ENCODE measurements around the gene FAM53B. TPM values are rescaled to one million over a fixed set of nuclear protein-coding genes. Genes with fewer than 3 reads are reported as not detected.

FAM53B gene
- total RNA-seq, 2 experiments from 2014 or later = 8.7 to 9.6 TPM

DNA sequence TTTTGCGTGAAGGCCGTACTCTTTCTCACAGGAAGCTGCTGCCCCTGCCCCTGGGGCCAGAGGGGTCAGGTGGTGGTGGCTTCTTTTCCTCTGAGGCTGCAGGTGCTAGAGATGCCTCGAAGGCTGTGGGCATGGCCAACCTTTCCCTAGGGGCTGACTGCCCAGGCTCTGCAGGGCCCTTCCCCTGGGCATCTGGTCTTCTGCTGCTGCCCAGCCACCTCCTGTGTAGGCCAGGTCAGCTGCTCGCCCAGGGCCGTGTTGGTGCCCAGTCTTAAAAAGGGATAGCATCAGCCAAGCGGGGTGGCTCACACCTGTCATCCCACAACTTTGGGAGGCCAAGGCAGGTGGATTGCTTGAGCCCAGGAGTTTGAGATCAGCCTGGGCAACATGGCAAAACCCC is 114.3 kb downstream of the FAM53B start:
- H3K36me3 Mint-ChIP-seq = peaks cover 14% of the 10 kb centered on the region
- no peak overlapping the region for H3K4me3 Mint-ChIP-seq
- DNase-seq = no peak
- peaks cover 6% of the 10 kb centered on the region for H3K9me3 Mint-ChIP-seq
- peaks cover 38% of the 10 kb centered on the region for H3K4me1 Mint-ChIP-seq
- H3K27ac Mint-ChIP-seq = no peak overlapping the region
- H3K27me3 Mint-ChIP-seq = no peaks in the 10 kb centered on the region

DNA sequence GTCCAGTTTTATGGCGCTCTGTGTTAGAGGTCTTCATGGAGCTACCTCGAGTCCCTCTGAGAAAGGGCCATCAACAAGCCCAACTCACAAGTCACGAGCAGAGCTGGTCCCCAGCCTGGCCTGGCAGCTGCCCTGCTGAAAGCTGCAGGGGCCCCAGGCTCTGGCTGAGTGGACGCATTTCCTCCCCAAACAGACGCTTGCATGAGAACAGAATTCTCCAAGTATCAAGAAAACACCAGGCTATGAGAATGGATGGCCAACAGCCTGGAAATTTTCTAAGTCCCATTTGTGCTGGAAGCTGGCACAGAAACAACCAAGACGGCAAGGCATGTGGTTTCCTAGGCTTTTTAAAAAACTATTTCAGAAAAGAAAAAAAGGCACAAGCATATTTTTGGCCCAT is 114.8 kb downstream of the FAM53B start:
- no peak overlapping the region for H3K27ac Mint-ChIP-seq
- H3K4me3 Mint-ChIP-seq = no peak overlapping the region
- no peak for DNase-seq
- no peaks in the 10 kb centered on the region for H3K27me3 Mint-ChIP-seq
- H3K36me3 Mint-ChIP-seq = peaks cover 11% of the 10 kb centered on the region
- peaks cover 3% of the 10 kb centered on the region for H3K9me3 Mint-ChIP-seq
- H3K4me1 Mint-ChIP-seq = peaks cover 36% of the 10 kb centered on the region

DNA sequence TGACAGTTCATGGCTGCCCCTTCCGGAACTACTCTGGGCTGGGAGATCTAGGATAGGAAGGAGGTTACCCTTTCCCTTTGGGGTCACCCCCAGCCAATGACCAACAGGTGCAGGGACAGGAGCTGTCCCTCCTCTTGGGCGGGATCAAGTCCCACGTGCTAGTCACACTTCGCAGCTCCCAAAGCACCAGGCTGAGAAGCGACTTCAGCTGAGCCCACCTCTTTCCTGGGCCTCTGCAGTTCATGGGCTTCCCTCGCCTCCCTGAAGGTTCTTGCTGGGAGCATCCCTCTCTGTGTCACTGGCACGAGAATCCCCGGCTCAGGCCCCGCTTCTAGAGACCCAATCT is 115.5 kb downstream of the FAM53B start:
- no peak overlapping the region for H3K4me3 Mint-ChIP-seq
- no peaks in the 10 kb centered on the region for H3K27me3 Mint-ChIP-seq
- peaks cover 35% of the 10 kb centered on the region for H3K4me1 Mint-ChIP-seq
- H3K36me3 Mint-ChIP-seq = peaks cover 4% of the 10 kb centered on the region
- no peak for DNase-seq
- H3K27ac Mint-ChIP-seq = no peak overlapping the region
- H3K9me3 Mint-ChIP-seq = no peaks in the 10 kb centered on the region

DNA sequence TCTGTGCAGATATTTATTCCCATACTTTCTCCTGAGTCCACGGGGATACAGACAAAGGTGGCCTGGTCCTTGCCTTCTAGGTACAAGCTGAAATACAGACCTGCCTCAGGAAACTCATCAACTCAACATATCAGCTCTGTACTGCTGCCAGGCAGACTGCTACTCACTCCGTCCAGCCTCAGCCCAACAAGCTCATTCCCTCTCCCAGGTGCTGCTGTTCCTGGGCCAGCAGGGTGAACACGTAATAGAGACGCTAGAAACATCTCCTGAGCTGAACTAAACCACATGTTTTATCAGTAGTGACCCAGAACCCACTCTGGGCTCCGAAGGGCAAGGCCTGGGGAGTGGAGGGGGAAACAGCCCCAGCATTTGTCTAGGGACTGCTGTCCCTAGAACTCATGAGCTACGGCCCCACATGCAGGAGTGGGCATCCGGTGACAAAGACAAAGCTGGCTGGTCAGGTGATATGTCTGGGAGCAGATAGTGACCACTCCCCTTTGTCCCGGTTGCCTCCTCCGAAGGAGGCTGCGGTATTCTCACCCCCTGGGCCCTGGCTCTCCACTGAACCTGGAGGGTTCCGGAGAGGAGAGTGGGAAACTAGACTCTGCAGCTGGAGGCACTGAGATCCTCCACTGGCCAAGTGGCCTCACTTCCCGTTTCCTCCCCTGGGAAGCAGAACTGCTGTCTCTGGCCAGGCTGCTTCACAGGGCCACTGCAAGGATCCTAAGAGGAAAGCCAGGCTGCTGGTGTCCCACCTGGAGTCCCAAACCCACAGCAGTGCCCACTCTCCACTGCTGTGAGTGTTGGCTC is 116.1 kb downstream of the FAM53B start:
- peaks cover 37% of the 10 kb centered on the region for H3K4me1 Mint-ChIP-seq
- H3K27me3 Mint-ChIP-seq = no peaks in the 10 kb centered on the region
- H3K4me3 Mint-ChIP-seq = no peak overlapping the region
- DNase-seq = no peak
- H3K36me3 Mint-ChIP-seq = no peaks in the 10 kb centered on the region
- no peaks in the 10 kb centered on the region for H3K9me3 Mint-ChIP-seq
- no peak overlapping the region for H3K27ac Mint-ChIP-seq

DNA sequence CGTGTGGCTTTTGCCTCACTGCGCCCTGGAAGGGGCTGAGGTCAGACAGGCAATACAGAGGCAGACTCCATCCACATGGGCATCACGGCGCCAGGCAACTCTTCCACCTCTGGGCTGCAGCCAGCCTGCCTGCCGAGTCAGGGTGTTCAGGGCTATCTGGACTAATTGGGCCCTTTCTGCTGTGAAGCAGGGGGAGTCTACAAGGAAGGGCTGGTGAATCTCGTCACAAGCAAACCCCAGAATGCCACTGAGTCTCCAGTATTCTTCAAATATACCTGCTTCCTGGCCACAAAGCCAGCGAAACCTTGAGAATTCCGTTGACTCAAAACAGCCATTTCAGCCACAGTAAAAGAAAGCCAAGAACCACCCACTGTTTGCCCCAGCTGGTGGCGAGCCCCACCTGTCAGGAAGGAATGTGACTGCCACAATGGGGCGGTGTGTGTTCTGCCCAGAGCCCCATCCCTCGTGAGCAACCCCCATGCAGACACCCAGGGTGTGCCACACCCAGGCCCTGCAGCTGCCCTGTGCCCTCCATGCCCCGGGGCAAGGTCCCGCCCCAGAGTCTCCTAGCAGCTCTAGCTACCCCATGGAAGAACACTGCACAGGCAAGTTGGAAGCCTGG is 117.3 kb downstream of the FAM53B start:
- H3K36me3 Mint-ChIP-seq = no peaks in the 10 kb centered on the region
- peaks cover 37% of the 10 kb centered on the region for H3K4me1 Mint-ChIP-seq
- DNase-seq = peak; percentile 66
- H3K9me3 Mint-ChIP-seq = no peaks in the 10 kb centered on the region
- H3K27me3 Mint-ChIP-seq = no peaks in the 10 kb centered on the region
- peak overlapping the region; percentile 54 for H3K27ac Mint-ChIP-seq
- peak overlapping the region; percentile 22 for H3K4me3 Mint-ChIP-seq

DNA sequence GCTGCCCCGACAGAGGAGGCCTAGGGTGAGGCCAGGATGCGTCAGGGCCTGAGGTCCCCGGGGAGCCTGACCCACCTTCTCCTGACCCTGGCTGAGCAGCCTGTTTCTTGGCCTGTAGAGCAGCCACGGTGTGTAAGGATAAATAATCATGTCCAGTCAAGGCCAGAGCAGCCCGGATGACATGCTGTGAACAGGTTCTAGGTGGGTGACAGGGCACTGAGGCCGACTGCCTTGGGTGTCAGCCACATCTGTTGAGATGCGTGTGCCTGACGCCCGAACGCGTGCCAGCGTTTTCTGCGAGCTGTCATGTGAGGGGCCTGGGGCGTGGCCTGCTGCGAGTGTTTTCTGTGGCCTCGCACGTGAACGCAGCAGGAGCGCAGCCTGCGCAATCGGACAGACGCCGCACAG is 118.3 kb downstream of the FAM53B start:
- H3K4me3 Mint-ChIP-seq = no peak overlapping the region
- no peak overlapping the region for H3K27ac Mint-ChIP-seq

DNA sequence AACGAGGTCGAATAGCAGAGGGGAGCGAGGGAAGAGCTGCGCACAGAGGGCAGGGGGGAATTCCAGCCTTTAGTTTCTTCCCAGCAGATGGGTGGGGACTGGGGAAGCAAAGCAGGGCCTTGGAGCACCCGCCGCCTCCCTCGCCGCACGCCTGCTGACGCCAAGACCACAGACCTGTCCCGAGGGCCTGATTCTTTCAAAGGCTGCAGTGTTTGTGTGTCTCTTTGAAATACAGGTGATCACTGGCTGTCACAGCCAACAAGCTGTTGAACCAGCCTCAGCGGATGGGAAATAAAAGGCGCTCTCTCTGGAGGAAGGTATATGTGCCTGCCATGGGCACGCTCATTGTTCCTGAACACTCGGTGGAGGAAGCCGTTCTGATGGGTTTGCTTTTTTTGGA is 119.3 kb downstream of the FAM53B start:
- no peak overlapping the region for H3K4me3 Mint-ChIP-seq
- H3K9me3 Mint-ChIP-seq = no peaks in the 10 kb centered on the region
- DNase-seq = no peak
- H3K4me1 Mint-ChIP-seq = peaks cover 35% of the 10 kb centered on the region
- no peaks in the 10 kb centered on the region for H3K36me3 Mint-ChIP-seq
- peak overlapping the region; percentile 28 for H3K27ac Mint-ChIP-seq
- no peaks in the 10 kb centered on the region for H3K27me3 Mint-ChIP-seq

More for the DNA sequence above, 118.3 kb downstream of the FAM53B start:
- Mint-ChIP-seq H3K36me3 (no peaks in the 10 kb centered on the region), H3K27me3 (no peaks in the 10 kb centered on the region), H3K9me3 (no peaks in the 10 kb centered on the region), H3K4me1 (peaks cover 34% of the 10 kb centered on the region)
- no peak for DNase-seq

DNA sequence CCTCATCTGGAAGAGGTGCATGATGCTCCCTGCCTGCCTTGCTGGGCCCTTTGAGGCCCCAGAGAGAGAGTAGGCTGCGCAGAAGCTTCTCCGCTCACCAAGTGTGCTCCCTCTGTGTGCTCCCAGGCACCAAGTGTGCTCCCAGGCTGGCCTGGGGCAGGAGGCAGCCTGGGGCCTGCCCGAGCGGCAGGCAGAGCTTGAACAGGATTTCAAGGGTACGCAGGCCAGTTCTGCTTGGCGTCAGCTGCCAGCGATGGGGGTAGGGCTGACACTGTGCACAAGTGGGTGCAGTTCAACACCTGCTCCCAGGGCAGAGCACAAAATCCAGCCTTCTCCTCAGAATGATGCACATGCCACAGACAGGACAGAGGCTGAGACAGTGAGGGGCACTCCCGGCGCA is 119.7 kb downstream of the FAM53B start:
- H3K36me3 Mint-ChIP-seq = no peaks in the 10 kb centered on the region
- no peak overlapping the region for H3K27ac Mint-ChIP-seq
- H3K4me3 Mint-ChIP-seq = no peak overlapping the region
- DNase-seq = no peak
- H3K4me1 Mint-ChIP-seq = peaks cover 38% of the 10 kb centered on the region
- no peaks in the 10 kb centered on the region for H3K27me3 Mint-ChIP-seq
- no peaks in the 10 kb centered on the region for H3K9me3 Mint-ChIP-seq

DNA sequence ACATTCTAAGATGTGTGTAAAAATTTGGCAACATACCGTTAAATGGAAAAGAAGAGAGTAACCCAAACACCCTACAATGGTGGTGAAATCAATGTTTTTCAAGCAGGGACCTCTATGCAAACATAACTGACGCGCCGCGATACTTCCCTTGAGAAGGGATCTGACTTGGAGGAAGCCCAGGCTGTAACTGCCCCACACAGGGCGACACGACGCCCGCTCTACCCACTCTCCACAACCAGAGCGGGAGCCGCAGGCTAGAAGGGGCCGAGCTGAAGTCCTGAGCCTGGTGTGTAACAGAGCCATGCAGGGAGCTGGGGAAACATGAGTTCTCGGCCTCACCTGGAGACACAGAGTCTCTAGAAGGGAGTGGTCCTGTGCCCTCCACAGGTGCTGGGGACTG is 120.2 kb downstream of the FAM53B start:
- no peaks in the 10 kb centered on the region for H3K36me3 Mint-ChIP-seq
- H3K9me3 Mint-ChIP-seq = no peaks in the 10 kb centered on the region
- peaks cover 39% of the 10 kb centered on the region for H3K4me1 Mint-ChIP-seq
- H3K27ac Mint-ChIP-seq = no peak overlapping the region
- no peak overlapping the region for H3K4me3 Mint-ChIP-seq
- no peaks in the 10 kb centered on the region for H3K27me3 Mint-ChIP-seq
- DNase-seq = no peak

DNA sequence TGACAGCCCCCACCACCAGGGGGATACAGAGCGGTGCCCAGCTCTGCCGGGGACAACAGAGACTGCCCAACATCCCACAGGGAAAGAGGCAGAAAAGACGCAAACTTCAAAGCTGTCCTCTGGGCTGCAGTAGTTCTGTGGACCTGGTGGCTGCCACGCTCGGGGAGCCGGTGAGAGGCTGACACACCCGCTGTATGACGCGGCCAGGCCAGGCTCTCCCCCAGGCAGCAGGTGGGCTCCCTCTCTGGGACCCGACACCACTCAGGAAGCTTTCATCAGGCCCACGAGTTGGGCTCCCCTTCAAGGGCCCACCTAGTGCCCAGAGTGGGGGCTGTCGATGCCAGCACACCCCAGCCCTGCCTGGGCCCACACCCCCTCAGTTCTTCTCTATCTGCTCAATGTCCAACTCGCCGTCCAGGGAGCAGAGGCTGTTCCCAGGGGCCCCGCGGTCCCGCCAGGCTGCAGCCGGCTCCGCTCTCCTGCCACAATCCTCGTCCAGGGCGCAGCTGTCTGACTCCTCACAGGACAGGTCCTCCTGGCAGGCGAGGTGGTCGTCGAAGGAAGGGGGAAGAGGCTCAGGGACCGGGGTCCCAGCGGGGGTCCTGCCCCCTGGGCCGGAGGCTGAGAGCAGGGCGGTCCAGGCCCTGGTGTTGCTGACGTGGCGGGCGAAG is 121.2 kb downstream of the FAM53B start:
- Mint-ChIP-seq H3K9me3 (no peaks in the 10 kb centered on the region), H3K4me1 (peaks cover 35% of the 10 kb centered on the region), H3K4me3 (no peak overlapping the region), H3K27ac (no peak overlapping the region), H3K27me3 (no peaks in the 10 kb centered on the region), H3K36me3 (no peaks in the 10 kb centered on the region)
- DNase-seq = no peak

DNA sequence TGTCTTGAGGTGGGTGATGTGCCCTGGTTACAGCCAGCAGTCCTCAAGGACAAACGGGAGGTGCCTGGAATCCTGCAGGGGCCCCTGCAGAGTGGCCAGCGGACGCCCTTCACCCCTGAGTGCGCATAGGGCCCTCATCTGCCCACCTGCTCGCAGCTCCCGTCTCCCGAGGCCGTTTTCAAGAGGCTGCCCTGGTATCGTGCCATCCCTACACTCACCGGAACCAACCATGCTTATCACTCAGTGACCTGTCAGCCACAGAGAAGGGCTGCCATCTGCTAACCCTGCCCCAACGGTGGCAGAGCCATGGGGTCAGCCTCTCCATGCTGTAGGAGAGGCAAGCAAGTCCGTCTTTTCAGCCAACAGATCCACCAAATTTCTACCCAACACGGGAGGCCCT is 122.0 kb downstream of the FAM53B start:
- H3K9me3 Mint-ChIP-seq = no peaks in the 10 kb centered on the region
- peaks cover 31% of the 10 kb centered on the region for H3K4me1 Mint-ChIP-seq

DNA sequence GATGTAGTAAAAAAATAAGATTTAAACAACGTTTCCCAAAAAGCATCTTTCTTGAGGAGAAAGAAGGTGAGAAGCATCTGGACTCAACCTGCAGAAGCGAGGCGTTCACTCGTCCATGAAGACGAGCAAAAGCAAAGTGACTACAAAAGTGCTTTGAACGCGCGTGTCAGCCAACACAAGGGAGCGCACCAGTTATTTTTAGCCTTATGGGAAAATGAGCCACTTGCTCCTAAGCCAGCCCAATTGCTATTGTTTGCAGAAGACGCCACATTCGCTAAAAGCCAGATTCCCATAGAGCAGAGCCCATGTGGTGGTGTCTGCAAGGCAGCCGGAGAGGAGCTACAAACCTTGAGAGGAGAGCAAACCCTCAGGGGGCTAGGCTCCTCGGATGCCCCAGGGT is 122.5 kb downstream of the FAM53B start:
- H3K27ac Mint-ChIP-seq = no peak overlapping the region
- no peak overlapping the region for H3K4me3 Mint-ChIP-seq
- H3K9me3 Mint-ChIP-seq = no peaks in the 10 kb centered on the region
- no peak for DNase-seq
- no peaks in the 10 kb centered on the region for H3K36me3 Mint-ChIP-seq
- peaks cover 25% of the 10 kb centered on the region for H3K4me1 Mint-ChIP-seq
- no peaks in the 10 kb centered on the region for H3K27me3 Mint-ChIP-seq

More for the DNA sequence above, 122.0 kb downstream of the FAM53B start:
- no peak for DNase-seq
- Mint-ChIP-seq H3K27me3 (no peaks in the 10 kb centered on the region), H3K36me3 (no peaks in the 10 kb centered on the region), H3K27ac (no peak overlapping the region), H3K4me3 (no peak overlapping the region)

DNA sequence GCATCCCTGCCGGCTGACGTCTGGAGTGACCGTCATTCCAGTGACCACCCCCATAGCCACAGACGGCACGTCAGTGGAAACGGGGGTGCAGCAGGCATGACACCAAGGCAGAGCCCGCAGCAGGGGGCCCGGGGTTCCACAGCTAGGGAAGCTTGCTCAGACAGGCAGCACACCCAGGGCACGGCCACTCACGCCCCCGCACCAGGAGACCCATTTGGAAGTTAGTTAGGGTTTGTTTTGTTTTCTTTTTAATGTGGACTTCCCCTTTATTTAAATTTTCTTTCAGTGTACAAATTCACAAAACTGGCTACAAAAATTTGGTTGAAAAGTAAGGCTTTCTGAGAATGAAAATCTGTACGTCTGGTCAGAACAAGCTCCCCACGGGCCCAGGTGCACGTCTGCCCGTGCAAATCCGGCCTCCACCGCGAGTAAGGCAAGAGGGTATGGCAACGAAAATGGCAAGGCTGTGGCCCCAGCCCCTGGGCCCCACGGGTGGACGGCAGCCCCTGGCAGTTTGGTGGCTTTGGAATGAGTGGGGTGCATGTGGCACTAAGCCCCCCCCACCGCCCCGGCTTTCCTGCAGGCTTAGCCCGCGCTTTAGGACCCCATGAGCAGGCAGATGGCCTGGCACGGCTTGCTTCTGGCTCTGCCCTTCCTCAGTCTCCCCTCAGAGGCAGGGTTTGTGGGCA is 124.2 kb downstream of the FAM53B start:
- Mint-ChIP-seq H3K27me3 (no peaks in the 10 kb centered on the region), H3K36me3 (no peaks in the 10 kb centered on the region), H3K4me3 (no peak overlapping the region), H3K4me1 (peaks cover 22% of the 10 kb centered on the region), H3K27ac (peak overlapping the region; percentile 16), H3K9me3 (no peaks in the 10 kb centered on the region)
- DNase-seq = no peak

DNA sequence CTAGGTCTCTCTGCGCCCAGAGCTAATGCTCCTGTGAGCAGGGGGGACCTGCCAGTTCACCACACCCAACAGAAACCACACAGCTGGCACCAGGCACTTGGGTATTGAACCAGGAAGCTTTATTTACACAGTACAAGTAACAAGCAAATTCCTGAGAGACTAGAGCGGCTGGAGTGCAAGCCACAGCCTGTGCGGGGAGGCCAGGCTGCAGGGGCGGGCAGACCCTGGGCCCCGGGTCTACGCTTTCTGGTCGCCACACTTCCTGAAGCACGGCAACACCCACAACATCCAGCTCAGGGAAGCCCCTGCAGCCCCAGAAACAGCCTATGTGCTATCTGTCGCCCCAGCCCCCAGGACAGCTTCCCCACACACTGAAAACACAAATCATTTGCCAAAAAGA is 125.0 kb downstream of the FAM53B start:
- Mint-ChIP-seq H3K27ac (peak overlapping the region; percentile 66), H3K27me3 (no peaks in the 10 kb centered on the region), H3K4me1 (peaks cover 26% of the 10 kb centered on the region), H3K9me3 (no peaks in the 10 kb centered on the region), H3K36me3 (no peaks in the 10 kb centered on the region), H3K4me3 (no peak overlapping the region)
- no peak for DNase-seq

DNA sequence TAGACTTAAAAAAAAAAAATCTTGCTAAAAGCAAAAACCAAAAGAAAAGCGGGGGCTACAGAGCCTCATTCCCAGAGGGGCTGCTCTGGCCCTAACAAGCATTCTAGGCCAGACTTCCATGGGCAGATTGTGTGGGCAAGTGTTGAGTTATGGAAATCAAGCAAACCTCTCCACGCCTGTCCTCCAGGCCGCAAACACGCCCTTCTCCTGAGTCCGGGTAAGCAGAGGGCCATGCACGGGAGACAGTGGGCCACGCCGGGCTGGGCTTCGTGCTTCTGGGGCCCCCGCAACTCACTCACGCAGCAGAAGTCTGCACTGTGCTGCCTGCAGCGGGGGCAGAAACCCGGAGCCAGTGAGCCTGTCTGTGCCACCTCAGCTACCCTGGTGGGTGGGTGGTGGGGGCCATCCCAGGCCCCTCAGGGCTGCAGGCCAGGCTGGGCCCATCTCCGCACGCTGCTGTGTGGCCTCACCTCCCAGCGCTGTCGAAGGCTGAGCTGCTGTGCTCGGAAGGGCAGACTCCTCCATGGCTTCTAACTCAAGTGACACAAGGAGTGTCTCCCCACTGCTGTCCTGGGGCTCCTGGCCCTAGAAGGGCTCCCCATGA is 125.6 kb downstream of the FAM53B start:
- Mint-ChIP-seq H3K27me3 (no peaks in the 10 kb centered on the region), H3K9me3 (no peaks in the 10 kb centered on the region), H3K4me3 (no peak overlapping the region), H3K27ac (no peak overlapping the region), H3K4me1 (peaks cover 31% of the 10 kb centered on the region), H3K36me3 (no peaks in the 10 kb centered on the region)
- no peak for DNase-seq

Measured in activated naive CD8-positive, alpha-beta T cell treated with anti-CD3 and anti-CD28 coated beads for 36 hours (primary cell).